PFSK-1 (cell line): ENCODE data around the gene MUCL3.

ENCODE experiments used
- FOXP2 ChIP-seq: optimal IDR thresholded peaks from 2 replicates; pipeline ENCODE3; 2011; ENCODE audit warnings: borderline replicate concordance, control low read depth, inconsistent platforms; ENCODE audit not compliant: insufficient read depth; ENCODE audit errors: extremely low read length, extremely low read depth
- POLR2AphosphoS5 ChIP-seq: IDR thresholded peaks from 2 replicates; pipeline ENCODE4 v1.6.1; 2012; ENCODE audit warnings: low read depth, mild to moderate bottlenecking, control low read depth, low read length, moderate library complexity
- REST ChIP-seq, 2 experiments: IDR thresholded peaks; 2 replicates each; pipeline versions ENCODE4 v1.6.1 to v1.8.0; 2011 to 2012; ENCODE audit warnings: low read depth in 2 of 2, low read length in 2 of 2, control low read depth in 1 of 2, inconsistent platforms in 1 of 2, mild to moderate bottlenecking in 1 of 2, moderate library complexity in 1 of 2; ENCODE audit not compliant: insufficient read depth in 1 of 2
- SIN3A ChIP-seq: IDR thresholded peaks from 2 replicates; pipeline ENCODE4 v1.6.1; 2012; ENCODE audit warnings: mild to moderate bottlenecking, low read length, moderate library complexity, borderline replicate concordance; ENCODE audit not compliant: insufficient read depth
- TAF1 ChIP-seq: IDR thresholded peaks from 2 replicates; pipeline ENCODE4 v1.6.1; 2012; ENCODE audit warnings: low read length, control low read depth, borderline replicate concordance; ENCODE audit not compliant: insufficient read depth

- TF ChIP-seq SIN3A (no peak), TAF1 (no peak), POLR2AphosphoS5 (no peak), REST (IDR thresholded peaks at IDR 0.05; ENCODE audit: insufficient read depth in 1 of 2, low read depth in 2 of 2, low read length in 2 of 2) (no peak), FOXP2 (no peak)
These were observed 47.1 kb upstream of the MUCL3 start for GRCh38 chr6:30893666-30894065.
